Activated CD4-positive, CD25-positive, alpha-beta regulatory T cell treated with anti-CD3 and anti-CD28 coated beads, Interleukin-2, amount 50 U/mL, for 24 hours (primary cell): Measurements from ENCODE around the gene MYO18B.
"Not testable (repeated sequence)": the region's sequence is repeated elsewhere in the genome, so short reads cannot be mapped to it uniquely, and the experiment has no call there.

Experiments
- ATAC-seq, 2 donors: fragments of 150-1000 bp; cut with Tn5 transposase; one replicate each; pipeline ENCODE4 v1.10.0; 2021; ENCODE audit warnings: mild to moderate bottlenecking in 1 of 2, moderate library complexity in 1 of 2

MYO18B gene

DNA sequence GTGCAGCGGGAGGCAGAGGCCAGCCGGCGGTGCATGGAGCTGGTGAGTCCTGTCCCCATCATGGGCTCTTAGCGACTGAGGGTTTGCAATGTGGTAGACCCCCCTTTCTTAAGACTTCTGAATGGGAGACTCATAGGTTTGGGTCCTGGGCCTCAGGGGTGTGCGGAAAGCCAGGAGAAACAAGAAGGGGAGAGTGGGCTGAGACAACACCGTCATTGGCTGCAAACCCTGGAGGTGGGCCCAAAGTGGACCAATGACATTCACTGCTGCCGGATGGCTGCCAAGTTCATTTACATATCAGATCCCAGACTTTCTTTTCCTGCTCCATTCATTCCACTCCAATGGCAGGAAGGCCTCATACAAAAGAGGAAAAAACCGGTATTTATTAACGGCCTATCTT is 213.3 kb downstream of the MYO18B start:
- no peak for ATAC-seq

DNA sequence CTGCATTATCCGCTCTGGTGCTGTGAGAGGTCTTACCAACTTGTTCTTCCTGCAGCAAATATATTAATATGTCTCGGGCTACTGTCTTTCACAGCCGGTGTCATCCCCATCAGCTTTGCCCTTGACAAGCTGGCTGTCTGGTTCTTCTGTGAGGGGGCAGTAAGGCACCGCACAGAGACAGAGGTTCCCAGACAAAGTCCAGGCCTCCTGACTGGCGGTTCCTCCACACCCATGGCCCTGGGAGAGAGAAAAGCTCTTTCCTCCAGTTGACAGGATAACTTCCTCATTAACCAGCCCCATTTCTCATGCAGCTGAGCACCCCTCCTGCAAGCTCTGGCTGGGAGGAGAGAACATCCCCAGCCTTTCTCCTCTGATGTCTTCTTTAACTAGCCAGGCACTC is 214.8 kb downstream of the MYO18B start:
- no peak for ATAC-seq

DNA sequence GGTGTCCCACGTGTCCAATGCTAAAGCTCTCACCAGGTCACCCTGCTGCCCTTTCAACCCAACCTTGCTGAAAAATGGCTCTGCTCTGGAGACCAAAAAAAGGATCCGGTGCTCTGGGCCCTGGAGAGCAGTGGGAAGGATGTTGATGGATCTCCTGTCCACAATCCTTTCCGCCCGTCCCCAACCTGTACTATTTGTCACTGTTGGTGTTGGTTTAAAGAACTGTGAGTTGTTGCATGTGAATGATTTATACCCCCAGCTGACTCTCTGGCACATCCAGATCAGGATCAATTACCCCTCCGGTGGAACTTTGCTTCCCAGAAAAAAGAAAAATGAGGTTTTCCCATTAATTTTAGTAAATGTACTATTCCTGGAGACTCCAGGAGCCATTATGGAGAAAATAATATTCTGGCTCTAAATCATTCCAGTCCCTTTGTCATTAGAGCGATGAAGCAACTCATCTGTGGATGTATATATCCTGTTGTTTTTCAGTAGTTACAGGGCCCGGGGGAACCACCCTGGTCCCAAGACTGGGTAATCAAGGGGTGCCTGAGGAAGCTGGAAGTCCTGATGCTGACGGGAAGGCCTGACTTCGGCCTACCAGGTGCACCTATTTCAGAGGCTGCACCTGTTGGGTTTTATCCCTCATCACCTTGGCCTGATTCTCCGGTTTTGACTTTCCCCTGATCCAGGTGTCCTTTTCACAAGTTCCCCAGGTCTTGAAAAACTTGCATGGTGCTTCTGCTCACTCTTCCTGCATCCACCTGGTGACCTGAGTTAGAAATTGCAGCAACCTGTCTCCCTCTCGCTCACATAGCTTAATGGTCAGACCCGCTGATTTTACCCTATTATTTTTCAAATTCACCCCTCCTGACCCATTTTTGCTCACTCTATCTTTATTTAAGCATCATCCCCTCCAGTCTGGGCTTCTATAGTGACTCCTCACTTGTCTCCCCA is 218.1 kb downstream of the MYO18B start:
- no peak for ATAC-seq

DNA sequence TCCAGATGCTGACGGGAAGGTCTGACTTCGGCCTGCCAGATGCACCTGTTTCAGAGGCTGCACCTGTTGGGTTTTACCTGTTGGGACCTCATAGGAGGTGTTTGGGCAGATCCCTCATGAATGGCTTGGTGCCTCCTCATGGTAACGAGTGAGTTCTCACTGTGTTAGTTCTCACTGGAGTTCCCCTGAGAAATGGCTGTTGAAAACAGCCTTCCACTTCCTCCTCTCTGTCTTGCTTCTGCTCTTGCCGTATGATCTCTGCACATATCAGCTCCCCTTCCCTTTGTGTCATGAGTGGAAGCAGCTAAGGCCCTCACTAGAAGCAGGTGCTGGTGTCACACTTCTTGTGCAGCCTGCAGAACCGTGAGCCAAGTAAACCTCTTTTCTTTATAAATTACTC is 219.7 kb downstream of the MYO18B start:
- ATAC-seq = no peak

DNA sequence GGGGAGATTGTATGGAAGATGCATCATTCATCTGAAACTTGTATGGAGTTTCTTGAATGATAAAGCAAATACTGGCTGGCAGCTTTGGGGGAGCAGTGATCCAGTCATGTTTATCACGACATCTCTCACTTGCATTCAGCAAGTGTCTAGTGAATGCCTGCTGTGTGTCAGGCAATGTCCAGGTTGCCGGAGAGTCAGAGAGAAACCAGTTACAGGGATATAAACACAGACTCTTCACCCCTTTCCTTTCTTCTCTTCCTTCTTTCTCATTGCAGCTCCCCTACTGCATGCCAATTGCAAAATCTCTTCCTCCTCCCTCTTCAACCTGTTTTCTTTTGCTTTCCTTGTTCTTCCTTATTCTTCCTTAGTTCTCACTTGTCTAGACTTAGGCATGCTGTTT is 220.7 kb downstream of the MYO18B start:
- no peak for ATAC-seq

DNA sequence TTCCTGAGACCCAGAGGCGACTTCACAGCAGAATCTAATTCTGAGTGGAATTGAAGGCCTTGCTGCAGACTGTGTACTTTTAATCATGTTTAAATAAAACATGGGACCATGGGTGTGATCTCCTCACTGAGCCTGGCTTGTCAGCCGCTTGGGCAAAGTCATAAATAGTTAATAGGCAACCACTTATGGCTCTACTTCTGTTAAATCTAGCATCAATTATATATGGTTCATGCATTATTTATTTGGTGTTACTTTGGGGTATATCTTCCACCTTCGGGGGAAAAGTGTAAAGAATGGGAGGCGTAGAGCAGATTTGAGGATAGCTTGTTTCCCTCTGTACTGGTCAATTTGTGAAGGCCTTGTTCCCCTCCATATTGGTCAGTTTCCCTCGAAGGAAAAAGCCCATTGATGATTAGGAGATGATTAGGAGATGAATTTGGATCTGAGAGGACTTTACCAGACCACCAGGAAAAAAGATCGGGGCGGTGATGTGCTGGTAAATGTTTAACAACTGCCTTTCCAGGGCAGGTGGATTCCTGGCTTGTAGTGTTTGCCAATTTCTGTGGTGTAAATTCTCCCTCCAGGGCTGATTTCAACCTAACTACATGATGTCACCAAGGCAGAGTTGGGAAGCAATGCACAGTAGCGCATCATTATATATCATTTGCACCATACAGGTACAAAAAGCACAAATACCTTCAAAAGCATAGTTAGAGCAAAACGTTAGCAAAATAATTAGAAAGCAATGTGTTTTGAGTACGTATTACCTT is 223.2 kb downstream of the MYO18B start:
- ATAC-seq = no peak

DNA sequence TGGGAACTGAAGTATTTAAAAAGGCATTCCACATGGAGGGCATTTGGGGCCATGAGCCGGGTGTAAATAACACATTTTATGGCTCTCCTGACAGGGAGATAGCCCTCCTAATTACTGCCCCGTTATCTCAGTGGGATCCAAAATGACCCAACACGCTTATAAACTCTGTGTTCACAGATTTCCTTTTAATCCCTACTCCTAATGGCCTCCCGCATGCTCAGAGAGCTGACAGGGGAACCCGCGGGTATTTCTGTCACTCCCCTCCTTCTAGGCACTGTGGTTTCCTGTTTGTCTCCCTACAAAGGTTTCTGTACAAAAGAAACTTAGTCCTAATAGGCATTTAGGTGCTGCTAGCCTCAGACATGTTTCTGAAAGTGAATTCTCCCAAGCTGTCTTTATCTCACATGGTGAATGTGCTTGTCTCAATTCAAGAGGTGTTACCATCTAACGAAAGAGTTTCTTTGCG is 224.5 kb downstream of the MYO18B start:
- no peak for ATAC-seq

DNA sequence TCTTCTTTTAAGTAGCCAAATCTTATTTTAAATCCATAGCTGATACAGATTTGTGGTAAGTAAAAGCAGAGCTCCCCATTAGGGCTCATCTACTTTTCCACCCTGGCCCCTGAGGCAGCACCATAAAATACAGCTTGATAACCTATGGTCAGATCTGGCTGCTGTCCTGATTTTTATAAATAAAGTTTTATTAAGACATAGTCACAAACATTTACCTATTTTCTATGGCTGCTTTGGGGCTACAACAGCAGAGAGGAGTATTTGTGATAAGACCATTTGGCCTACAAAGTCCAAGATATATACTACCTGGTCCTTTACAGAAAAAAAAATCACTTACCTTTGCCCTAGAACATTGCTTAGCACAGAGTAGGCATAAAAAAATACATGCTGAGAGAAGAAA is 227.3 kb downstream of the MYO18B start:
- ATAC-seq = no peak

DNA sequence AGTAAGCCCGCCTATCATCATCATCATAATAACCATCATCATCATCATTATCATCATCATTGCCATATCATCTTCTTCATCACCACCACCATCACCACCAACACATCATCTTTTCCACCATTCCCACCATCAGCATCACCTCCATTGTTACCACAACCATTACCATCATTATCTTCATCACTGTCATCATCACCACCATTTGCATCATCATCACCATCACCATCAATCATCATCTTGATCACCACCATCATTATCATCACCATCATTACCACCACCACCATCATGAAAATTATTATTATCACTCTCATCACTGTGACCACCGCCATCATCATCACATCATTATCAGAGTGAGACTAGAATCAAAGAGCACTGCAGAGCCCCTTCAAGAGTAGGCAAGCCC is 227.9 kb downstream of the MYO18B start:
- no peak for ATAC-seq

DNA sequence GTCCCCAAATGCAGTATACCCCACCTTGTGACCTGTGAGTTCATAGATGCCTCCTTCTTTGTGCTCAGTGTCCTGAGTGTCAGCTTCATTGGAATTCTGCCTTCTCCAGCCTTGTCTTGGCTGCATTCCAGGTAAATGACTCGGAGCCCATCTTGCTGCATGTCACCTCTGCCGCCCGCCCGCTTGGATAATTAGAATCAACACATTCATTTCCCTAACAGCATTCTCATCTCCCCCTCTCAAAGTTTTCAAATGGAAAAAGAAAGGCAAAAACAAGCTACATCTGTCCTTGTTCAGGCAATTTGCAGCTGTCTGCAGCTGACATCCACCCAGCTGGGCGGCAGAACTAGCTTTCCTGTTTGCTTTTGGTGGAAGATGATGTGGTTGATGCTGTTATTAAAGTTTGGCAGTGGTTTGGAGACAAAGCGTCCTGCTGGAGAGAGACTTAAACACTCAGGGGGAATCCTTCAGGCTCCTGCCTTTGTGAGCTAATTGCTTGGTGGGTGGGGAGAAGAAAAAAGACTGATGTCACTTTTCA is 228.5 kb downstream of the MYO18B start:
- ATAC-seq = no peak

DNA sequence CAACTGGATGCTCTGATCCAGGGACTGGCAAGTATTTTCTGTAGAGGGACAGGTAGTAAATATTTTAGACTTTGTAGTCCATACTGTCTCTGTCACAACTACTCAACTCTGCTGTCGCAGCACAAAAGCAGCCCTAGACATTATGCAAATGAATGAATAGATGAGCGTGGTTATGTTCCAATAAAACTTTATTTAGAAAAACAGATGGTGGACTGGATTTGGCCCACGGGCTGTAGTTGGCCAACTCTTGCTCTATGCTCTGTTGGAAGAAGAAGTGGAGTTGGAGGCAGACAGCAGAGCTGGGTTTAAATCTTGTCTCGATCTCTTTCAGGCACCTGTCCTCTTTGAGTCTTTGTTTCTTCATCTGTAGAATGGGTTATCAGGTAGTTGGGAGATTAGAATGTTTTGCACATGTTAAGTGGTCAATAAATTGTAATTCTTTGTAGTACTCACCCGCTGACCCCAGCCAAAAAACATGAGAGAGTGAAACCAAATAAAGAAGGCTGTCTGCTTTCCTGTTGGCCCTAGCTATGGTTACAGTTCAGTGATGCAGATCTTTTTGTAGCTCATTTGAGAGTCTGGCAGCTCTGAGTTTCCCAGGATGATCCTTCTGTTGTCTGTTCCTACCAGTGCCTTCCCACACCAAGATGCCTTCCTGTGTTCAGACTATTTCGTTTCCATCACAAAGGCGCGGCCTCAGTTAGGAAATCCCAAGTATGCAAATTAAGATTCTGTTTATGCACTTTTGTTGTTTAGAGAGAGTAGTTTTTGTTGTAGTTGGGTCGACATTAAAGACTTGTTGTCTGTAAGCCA is 229.2 kb downstream of the MYO18B start:
- no peak for ATAC-seq

DNA sequence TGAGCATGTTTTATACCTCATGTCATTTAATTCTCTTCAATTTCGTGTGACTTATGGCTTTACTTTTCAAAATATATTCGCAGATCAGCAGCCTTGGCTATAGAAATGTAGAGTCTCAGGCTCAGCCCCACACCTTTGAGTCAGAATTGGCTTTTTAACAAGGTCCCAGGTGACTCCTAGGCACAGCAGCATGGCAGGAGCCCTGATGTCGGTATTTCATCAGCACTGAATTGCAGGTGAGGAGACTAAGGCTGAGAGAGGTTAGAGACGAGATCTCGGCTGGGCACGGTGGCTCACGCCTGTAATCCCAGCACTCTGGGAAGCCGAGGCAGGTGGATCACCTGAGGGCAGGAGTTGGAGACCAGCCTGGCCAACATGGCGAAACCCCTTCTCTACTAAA is 230.4 kb downstream of the MYO18B start:
- ATAC-seq = no peak

DNA sequence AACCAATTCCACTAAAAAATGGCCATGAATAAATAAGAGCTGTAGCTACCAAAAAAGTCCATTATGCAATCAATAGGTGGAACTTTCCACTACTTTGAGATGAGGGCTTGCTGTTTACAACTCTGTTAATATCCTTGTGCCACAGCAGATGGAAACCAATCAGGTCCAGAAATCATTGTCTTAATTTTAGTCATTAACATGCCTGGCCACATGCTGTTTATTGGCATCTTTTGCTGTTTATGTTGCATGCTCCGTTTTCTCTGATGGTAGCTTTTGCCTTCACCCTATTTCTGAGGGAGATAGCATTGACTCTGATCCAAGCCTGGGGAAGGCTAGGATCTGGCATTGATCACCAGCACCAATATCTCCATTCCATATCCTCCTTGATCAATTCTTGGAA is 234.4 kb downstream of the MYO18B start:
- ATAC-seq = no peak

DNA sequence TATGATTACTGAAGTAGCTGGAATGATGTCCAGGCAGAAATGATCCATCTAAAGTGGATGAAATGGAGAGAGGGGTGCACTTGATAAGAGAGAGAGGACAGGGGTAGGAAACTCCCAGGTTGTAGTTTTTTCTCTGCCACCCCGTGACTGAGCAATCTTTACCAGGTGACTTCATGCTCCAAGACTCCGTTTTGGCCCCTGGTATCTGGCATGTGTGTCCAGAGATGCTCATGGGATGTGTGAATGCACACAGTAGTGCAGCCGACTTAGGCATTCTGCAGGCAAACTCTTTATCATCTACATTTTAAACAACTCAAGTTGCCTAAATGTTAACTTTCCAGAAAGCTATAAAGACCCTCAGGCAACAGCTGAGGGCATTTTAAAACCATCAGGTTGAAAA is 238.0 kb downstream of the MYO18B start:
- ATAC-seq = no peak

DNA sequence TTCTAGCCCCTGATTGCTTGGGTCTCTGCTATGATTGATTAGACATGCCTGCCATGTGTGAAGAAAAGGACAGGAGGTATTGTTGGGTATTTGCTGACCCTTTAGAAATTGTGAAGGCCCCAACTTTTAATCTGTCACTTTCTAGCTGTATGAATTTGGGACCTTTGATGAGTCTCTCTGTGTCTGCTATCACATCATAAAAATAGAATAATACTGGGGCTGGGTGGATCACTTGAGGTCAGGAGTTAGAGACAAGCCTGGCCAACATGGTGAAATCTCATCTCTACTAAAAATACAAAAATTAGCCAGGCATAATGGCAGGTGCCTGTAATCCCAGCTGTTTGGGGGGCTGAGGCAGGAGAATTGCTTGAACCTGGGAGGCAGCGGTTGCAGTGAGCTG is 242.9 kb downstream of the MYO18B start:
- ATAC-seq = not testable (repeated sequence)

DNA sequence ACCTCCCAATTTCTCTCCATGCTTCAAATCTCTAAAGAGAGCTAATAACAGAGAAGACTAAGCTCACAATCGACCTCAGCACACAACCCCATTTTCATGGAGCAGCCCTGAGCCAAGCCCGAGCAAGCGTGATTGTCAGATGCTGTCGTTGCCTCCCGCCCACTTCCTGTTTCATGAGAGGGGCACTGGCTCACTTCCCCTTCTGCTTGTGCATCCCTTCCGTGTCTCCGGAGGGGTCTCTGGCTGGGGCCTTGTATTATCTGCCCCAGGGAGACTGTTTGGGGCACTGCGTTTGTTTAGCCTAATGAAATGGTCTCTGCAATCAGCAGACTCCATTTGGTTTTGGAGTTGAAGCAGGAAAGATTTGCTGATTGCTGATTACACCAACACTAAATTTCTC is 246.0 kb downstream of the MYO18B start:
- ATAC-seq = no peak

DNA sequence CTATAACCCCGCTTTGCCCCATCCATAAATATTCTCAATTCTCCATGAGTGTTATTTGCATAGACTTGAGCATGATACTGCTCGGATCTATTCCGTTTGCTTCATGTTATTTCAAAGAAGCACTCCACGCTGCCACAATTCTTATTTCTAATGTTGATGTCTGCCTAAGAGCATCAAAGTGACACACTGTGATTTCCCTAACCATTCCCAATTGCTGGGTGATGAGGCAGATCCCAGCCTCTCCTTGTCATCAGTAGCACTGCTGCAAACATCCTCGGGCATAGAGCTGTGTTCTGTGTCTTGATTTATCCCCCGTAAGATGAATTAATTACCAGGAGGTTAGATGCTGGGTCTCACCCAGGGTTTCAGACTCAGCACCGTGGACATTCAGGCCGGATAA is 249.0 kb downstream of the MYO18B start:
- ATAC-seq = no peak

DNA sequence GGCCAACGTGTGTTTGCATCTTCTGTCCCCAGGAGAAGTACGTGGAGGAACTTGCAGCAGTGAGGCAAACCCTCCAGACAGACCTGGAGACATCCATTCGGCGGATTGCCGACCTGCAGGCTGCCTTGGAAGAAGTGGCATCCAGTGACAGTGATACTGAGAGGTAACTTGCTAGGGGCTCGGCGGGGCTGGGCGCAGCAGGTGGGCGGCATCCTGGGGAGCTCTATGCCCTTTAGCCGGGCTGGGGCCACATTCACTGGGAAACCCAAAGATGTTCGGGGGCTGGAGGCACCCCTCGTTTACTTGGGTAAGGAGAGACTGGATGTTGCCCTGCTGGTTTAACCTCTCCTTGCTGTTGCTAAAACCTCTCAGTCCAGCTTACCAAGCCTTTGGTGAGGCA is 250.3 kb downstream of the MYO18B start:
- no peak for ATAC-seq

DNA sequence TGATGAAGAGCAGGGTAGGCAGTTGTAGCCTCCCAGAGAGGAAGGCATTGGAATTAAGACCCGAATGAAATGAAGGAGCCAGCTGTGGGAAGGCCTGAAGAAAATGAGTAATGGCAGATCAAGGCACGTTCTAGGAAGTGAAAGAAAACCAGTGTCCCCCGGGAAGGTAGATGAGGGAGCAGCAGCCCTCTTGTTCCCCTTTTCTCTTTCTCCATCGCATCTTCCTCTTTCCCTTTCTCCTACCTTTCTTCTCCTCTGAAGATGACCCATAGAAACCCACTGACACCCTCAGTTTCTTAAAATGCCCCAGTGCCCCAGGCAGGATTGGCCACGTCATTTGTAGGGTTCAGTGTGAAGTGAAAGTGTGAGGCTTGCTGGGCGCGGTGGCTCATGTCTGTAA is 254.7 kb downstream of the MYO18B start:
- ATAC-seq = no peak

DNA sequence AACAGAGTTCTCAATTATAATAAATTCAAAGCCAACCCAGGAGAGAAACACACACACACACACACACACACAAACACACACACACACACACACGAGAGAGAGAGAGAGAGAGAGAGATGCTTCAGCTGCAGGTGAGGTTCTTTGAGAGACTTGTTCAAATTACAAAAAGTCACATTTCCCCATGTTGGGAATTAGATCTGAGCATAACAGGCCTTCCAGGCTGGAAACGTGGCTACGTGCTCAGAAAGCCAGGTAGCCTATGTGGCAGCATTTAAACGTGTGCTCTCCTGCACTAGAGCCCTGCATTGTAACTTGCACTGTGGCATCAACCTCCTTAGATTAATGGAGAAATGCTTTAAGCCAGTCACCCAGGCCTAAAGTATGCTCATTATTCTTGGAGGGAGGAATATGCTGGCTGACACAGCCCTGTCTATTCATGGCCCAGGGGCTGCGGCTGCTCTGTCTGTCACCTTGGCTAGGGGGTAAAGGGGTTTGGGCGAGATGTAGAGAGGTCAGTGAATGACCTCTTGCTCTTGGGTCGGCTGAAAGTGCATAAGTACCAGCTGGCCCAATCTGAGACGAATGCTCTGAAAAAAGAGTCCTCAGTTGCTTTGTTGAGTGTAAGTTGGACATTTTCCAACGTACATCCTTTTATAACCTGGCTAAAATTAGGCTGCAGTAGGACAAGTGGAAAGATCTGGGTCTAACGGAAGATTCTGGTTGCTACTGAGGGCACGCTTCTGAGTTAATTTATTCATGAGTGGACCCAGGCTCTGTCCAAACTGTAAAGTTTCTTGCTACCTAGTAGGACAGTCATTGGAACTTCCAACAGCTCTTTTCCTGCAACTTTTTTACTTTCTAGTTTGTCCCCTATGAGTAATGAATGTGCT is 256.1 kb downstream of the MYO18B start:
- ATAC-seq = no peak

DNA sequence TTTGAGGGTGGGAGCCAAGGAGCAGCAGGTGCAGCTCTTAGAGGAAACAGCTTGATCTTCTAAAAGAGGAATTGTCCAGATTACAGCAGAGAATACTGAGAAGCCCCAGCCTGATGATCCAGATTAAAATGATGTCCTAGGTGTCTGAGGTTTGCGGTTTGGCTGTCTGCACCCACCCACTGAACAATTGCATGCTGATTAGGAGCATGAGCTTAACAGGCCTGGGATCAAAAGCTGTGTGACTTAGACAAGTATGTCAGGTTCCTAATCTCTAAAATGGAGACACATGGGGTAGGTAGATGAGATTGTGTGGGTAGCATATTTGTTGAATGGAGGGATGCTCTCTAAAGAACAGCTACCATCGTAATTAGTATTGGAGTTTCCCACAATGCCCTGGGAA is 260.5 kb downstream of the MYO18B start:
- no peak for ATAC-seq

DNA sequence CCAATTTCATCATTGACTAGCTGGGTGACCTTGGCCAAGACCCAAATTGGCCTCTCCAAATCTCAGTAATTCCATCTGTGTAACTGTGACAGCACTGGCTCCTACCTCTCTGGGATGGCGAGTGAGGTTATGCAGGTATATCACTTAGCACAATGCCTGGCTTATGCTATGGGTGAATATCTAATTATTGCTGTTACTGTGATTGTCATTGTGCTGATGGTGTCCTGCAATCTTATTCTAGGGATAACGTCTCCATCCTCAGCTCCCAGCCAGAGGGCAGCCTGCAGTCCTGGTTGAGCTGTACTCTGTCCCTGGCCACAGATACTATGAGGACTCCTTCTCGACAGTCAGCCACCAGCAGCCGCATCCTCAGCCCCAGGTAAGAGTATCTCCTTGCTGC is 262.5 kb downstream of the MYO18B start:
- no peak for ATAC-seq
